Kidney glomerular epithelial cell (primary cell): ENCODE data around the gene GZF1.

ENCODE experiments used
- DNase-seq: peaks from one replicate; lab custom pipeline; 2025; lab: John Stamatoyannopoulos, UW

Gene GZF1

GRCh38 chr20:23407781-23408464 lies 45.9 kb downstream of the GZF1 start:
- DNase-seq, result no peak

- no peak for DNase-seq
Observed at GRCh38 chr20:23408957-23409356, 47.0 kb downstream of the GZF1 start.

- no peak for DNase-seq
Observed at GRCh38 chr20:23409800-23410199, 47.8 kb downstream of the GZF1 start.

- no peak for DNase-seq
Observed at GRCh38 chr20:23410916-23411695, 49.1 kb downstream of the GZF1 start.

GRCh38 chr20:23412026-23412425 lies 50.0 kb downstream of the GZF1 start:
- no peak for DNase-seq

GRCh38 chr20:23413862-23414422 lies 52.0 kb downstream of the GZF1 start:
- no peak for DNase-seq

GRCh38 chr20:23414526-23415188 lies 52.7 kb downstream of the GZF1 start:
- no peak for DNase-seq

- DNase-seq, result no peak
Observed at GRCh38 chr20:23415555-23415954, 53.6 kb downstream of the GZF1 start.

- DNase-seq, result no peak
Observed at GRCh38 chr20:23415959-23416583, 54.1 kb downstream of the GZF1 start.

GRCh38 chr20:23417861-23418260 lies 55.9 kb downstream of the GZF1 start:
- DNase-seq, result no peak

- DNase-seq, result no peak
Observed at GRCh38 chr20:23419657-23419994, 57.6 kb downstream of the GZF1 start.

- peak; percentile 36 for DNase-seq
Observed at GRCh38 chr20:23419995-23420901, 58.3 kb downstream of the GZF1 start.

GRCh38 chr20:23420943-23421931 lies 59.3 kb downstream of the GZF1 start, which contains the start of gene NAPB:
NAPB (minus strand) TSS chr20:23421488; CDS start chr20:23421402, 86 bp downstream.
- DNase-seq, result peak; percentile 66
